Loucy (cell line): ENCODE data around the gene MCM3AP.
A peak's percentile ranks its signal among the peaks of the same experiment; 100 is the strongest.

ENCODE experiments used
- CTCF ChIP-seq: fragments of 200-600 bp; sonication (generic); conservative IDR thresholded peaks from 2 replicates; pipeline ENCODE4 v1.5.1; 2014; ENCODE audit warnings: mild to moderate bottlenecking, antibody characterized with exemption, low read length
- EZH2phosphoT487 ChIP-seq: fragments of 200-600 bp; IDR thresholded peaks from 2 replicates; pipeline ENCODE4 v1.6.1; 2018; ENCODE audit warnings: antibody characterized with exemption, mild to moderate bottlenecking, moderate library complexity, borderline replicate concordance

GRCh38 chr21:46326110-46326703 lies 40.8 kb upstream of the MCM3AP start:
- TF ChIP-seq CTCF: peak; percentile 54
- no peak for TF ChIP-seq EZH2phosphoT487
